HG03060 (cell line): Measurements from ENCODE around the gene SH3BP1.
"Not testable (repeated sequence)": the region's sequence is repeated elsewhere in the genome, so short reads cannot be mapped to it uniquely, and the experiment has no call there.

Experiments
- ATAC-seq: cut with Tn5 transposase; IDR thresholded peaks from one replicate; pipeline ENCODE4 v1.9.1; 2021; ENCODE audit warnings: low read depth, moderate number of reproducible peaks; ENCODE audit not compliant: unreplicated experiment

SH3BP1 gene

GRCh38 chr22:37656583-37656982 is 17.1 kb downstream of the SH3BP1 start:
- not testable (repeated sequence) for ATAC-seq

DNA sequence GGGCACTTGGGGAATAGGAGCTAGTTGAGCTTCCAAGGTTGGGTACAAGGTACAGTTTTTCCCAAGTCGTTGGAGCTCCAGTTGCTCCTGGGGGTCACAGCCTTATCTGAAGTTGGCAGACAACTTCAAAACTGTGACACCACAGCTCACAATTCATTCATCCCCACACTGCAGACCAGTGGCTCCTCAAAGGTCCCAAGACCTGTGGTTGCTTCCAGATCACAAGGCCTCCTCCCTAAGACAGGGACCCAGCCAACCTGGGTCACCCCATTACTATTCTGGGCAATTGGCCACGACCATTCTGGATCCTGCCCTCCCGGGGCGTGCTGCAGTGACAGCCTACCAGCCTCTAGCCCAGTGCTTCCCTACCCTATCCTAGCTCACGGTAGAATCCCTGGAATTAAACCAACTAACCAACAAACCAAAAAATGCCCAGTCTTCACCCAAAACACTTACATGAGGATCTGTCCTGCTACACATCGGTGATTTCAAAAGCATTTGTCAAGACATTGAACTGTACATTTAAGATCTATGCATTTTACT is 18.2 kb downstream of the SH3BP1 start:
- ATAC-seq, result no peak

DNA sequence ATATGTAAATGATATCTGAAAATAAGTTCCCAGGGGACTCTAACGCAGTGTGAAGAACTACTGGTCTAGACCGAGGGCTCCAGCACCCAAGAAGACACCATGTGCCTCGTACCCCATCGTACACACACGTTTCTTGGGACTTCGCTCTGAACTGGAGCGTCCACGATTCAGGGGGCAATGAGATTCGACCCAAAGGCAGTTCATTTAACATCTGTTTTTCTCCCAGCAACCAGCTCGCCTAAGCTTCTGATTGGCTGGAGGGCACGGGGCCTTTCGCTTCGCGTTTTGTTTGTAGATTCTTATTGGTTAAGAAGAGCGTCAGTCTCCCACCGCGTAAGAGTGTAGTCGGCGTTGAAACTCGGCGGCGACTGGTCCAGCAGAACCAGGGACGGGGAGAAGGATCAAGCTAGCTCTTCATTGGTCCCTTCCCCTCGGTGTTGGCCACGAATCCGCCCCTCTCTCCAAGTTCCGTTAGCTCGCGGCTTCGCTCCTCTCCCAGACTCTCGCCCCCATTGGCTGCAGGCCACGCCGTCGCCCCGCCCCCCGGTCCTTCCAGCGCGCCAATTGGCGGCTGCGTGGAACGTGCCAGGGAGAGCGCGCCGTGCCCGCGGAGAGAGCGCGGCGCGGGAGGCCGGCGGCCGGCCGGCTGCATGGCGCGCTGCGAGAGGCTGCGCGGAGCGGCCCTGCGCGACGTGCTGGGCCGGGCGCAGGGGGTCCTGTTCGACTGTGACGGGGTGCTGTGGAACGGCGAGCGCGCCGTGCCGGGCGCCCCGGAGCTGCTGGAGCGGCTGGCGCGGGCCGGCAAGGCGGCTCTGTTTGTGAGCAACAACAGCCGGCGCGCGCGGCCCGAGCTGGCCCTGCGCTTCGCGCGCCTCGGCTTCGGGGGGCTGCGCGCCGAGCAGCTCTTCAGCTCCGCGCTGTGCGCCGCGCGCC is 18.9 kb downstream of the SH3BP1 start, which contains the start of gene PDXP:
TSS of gene PDXP (plus strand) at position 591 of the 933 bp plus-strand sequence. CDS start at position 651, 60 bp downstream.
- ATAC-seq, result peak; percentile 80

DNA sequence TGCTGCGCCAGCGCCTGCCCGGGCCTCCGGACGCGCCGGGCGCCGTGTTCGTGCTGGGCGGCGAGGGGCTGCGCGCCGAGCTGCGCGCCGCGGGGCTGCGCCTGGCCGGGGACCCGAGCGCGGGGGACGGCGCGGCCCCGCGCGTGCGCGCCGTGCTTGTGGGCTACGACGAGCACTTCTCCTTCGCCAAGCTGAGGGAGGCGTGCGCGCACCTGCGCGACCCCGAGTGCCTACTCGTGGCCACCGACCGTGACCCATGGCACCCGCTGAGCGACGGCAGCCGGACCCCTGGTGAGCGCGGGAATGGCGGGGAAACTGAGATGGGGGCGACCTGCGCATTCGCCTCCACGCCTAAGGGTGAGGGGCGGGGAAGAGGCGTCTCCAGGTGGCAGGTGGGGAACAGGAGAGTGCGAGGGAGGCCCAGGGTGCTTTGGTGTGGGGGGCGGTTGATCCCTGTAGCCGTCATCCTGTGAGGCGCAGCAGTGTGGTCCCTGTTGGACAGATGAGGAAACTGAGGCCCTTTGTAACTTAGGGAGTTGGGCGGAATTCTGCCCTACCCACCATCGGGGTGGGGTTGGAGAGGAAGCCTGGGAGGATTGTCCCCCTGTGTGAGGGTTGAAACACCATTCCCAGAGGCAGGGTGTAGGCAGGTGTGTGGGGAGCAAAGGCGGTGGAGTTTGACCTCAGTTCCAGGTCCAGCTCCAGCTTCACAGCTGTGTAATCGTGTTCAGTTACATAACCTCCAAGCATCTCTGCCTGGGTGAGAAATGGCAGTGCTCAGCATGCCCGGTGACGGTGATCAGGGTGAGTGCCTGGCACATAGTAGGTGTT is 19.8 kb downstream of the SH3BP1 start:
- ATAC-seq, result no peak

- ATAC-seq, result no peak
Measured at GRCh38 chr22:37659897-37660708, 20.6 kb downstream of the SH3BP1 start.

- no peak for ATAC-seq
Measured at GRCh38 chr22:37660709-37661045, 21.2 kb downstream of the SH3BP1 start.

DNA sequence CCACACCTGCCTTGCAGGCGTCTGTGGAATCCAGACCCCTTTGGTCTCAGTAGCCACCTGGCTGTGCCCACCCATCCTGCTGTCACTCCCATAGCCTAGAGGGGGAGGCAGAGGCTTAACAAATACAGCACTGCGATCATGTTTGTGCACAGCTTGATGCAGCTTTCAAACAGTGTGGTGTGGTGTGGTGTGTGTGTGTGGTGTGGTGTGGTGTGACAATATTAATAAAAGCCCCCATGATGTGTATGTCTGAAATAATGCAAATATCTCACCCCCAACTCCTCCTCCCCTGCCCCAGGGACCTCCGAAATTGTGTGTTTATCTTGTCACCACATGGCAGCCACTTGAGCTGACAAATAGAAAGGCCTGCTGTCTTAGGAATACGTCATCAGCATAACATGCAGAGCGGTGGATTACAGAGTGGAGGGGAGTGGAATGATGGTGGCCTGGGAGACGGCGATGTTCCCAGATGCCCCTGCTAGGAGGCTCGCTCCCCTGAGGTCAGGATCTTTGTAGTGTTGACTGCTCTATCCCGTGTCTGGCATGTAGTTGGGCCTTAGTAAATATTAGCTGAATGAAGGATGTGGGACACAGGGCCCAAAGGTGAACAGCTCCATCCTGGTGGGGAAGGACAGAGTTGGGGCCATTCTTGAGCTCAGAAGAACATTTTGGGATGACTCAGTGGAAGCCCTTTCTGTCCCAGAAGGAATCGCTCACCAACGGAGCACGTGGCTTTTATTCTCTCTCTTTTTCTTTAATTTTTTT is 21.9 kb downstream of the SH3BP1 start:
- ATAC-seq, result no peak

- ATAC-seq, result no peak
Measured at GRCh38 chr22:37662039-37662438, 22.6 kb downstream of the SH3BP1 start.

DNA sequence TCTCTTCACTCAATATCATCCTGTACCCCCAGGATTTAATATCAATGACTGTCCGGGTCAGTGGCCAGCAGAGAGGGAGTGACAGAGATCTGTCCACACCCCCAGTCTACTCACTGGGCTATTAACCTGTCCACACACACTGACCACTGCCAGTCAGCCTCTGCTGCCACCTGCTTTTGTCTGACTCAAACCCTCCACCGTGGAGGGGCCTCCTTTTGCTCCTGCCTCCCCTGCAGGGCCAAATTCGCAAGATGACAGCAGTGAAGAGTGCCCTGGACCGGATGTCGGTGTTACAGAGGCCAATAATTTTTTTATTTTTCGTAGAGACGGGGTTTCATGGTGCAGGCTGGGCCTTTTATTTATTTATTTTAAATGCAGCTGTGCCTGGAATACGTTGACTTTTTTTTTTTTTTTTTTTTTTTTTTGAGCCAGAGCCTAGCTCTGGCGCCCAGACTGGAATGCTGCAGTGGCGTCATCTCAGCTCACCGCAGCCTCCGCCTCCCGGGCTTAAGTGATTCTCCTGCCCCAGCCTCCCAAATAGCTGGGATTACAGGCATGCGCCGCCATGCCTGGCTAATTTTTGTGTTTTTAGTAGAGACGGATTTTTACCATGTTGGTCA is 24.2 kb downstream of the SH3BP1 start:
- no peak for ATAC-seq

DNA sequence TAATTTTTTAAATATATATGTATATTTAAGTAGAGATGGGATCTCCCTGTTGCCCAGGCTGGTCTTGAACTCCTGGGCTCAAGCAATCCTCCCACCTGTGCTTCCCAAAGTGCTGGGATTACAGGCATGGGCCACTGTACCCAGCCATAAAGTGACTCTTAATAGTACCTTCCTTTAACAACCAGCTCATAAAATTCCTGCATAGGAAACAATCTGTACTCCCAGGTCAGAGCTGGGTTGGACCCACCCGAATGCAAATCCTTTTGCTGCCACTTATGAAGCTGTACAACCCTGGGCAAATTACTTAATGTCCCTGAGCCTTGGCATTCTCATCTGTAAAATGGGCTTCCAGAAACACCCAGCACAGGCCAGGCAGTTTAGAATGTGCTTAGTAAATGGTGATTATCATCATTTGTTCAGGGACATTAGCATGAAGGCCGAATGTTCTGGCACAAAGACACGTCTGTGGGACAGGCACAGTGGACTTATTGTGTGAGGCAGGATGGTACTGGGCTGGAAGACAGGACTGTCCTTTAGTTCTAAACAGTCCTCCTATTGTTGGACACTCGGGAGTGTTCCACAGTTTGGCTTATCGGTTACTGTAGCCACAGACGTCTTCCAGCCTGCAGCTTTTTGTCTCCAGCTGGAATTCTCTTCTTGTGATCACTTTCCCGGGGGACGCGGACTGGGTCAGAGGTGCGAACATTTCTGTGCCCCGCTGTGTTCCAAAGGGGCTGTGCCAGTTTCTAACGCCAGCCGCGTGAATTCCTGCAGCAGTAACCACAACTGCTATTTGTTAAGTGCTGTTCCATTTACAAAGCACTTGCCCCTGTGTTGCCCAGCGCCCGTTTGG is 25.0 kb downstream of the SH3BP1 start:
- ATAC-seq, result no peak

DNA sequence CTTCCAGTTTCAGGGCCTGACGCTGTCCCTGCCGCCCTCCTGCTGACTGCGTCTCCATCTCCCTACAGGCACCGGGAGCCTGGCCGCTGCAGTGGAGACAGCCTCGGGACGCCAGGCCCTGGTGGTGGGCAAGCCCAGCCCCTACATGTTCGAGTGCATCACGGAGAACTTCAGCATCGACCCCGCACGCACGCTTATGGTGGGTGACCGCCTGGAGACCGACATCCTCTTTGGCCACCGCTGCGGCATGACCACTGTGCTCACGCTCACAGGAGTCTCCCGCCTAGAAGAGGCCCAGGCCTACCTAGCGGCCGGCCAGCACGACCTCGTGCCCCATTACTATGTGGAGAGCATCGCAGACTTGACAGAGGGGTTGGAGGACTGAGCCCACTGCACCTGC is 26.0 kb downstream of the SH3BP1 start:
- no peak for ATAC-seq

DNA sequence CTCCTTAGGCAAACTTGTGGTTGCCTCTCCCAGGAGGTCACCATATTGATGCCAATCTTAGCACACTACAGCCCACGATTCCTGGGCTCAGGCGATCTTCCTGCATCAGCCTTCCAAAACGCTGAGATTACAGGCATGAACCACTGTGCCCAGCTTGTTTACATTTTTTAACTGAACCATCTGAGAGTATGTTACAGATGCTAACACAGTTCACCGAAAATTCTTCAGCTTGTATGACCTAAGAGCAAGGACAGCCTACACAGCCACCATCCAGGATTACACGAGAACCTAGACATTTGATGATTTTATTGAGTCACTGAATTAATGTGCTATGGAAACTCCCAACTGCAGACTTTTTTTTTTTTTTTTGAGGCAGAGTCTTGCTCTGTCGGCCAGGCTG is 30.1 kb downstream of the SH3BP1 start:
- no peak for ATAC-seq

- ATAC-seq, result no peak
Measured at GRCh38 chr22:37672206-37672919, 32.9 kb downstream of the SH3BP1 start.

DNA sequence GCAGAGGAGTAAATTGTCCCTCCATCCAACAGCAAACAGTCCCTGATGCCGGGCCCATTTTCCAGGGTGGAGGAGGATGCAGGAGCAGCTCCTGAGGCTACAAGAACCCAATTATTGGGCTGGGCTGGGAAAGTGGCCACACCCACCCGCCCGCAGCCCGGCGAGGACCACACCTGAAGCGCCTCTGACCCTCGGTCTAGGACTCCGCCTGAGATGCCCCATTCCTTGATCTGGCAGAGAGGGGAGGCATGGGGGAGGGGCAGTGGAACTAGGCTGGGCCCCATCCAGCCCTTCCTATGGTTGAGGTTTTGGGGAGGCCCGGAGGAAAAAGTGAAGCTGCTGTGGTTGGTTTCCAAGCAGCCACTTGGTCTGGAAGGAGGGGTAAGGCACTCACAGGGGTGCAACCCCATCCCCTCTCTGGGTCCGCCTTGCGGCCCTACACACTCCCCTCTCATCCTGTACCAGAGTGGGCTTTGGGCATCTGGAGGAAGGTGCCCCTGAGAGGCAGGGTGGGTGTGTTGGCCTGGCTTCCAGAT is 33.5 kb downstream of the SH3BP1 start:
- ATAC-seq, result no peak

GRCh38 chr22:37674248-37674647 is 34.8 kb downstream of the SH3BP1 start:
- no peak for ATAC-seq

DNA sequence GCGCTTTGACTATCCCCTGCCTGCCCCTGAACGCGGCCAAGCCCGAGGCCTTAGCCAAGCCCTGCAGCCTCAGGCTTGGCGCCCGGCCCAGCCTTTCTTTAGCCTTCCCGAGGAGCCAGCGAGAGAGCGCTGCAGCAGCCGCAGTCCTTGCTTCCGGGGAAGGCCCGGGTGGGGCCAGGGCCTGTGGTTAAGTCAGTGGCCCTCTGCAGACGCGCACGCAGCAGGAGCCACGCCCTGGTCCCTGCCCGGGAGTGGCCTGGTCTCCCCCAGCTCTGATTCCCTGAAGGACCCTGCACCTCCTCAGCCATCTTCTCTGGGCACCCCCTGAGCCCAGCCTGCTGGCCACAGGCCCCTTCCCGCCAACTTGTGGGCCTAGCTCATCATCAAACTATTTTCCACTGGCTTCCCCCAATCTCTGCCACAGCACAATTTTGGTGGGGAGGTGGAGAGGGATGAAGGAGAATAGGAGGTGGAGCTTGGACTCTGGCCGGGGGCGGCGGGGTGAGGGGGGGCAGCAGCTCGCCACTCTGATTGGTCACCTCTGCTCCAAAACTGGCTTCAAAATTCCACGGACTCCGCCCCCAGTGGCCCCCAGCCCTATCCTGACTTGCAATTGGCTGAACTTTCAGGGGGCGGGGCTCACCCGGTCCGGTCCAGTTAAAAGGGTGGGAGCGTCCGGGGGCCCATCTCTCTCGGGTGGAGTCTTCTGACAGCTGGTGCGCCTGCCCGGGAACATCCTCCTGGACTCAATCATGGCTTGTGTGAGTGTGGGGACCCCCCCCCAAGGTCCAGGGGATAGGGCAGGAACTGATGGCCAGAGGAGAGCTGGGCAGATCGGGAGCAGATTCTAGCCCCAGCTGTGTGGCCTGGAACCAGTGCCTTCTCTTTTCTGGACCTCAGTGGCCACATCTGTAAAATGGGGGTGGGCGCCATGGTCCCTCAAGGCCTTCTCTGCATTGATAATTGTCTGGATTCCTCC is 35.8 kb downstream of the SH3BP1 start, which contains the start of gene LGALS1:
TSS of gene LGALS1 (plus strand) at position 686 of the 979 bp plus-strand sequence. CDS start at position 753, 67 bp downstream.
- ATAC-seq, result no peak
